HCT116 (cell line): ENCODE measurements around the gene DYNC2H1. TPM values are rescaled to one million over a fixed set of nuclear protein-coding genes. Genes with fewer than 3 reads are reported as not detected.

Source experiments
- ATAC-seq: fragments of 200-7000 bp; cut with Tn5 transposase; 2 replicates; pipeline ENCODE4 v1.9.1; 2020; ENCODE audit warnings: mild to moderate bottlenecking, moderate library complexity
- BruUV-seq: library from RNA; stranded (reverse); fragments of 400-500 nt; replicated peaks from 2 replicates; lab custom pipeline; 2021; lab: Mats Ljungman, UMichigan
- CTCF ChIA-PET: fragments of 300-600 bp; sonication (Branson Sonifier 250); formaldehyde crosslinking; loops from one replicate; lab custom pipeline; 2021; ENCODE audit warnings: antibody characterized with exemption; lab: Charles Lee
- POLR2A ChIA-PET: fragments of 300-600, 350-600 bp; sonication (Branson Sonifier 250); formaldehyde crosslinking; loops from one replicate; lab custom pipeline; 2021; ENCODE audit warnings: antibody characterized with exemption; lab: Charles Lee
- RAD21 ChIA-PET, 2 experiments: fragments of 300-600 bp; sonication (Branson Sonifier 250); formaldehyde crosslinking; loops; one replicate each; lab custom pipeline; 2023; ENCODE audit warnings: low total read pairs in 2 of 2; ENCODE audit not compliant: uncharacterized antibody in 2 of 2, unreplicated experiment in 2 of 2, low non-redundant PET in 1 of 2; lab: Charles Lee
- DNase-seq: peaks from one replicate; pipeline ENCODE4 v3.0.0-alpha.2; 2010; ENCODE audit warnings: low read depth, low spot score
- H2AFZ ChIP-seq: fragments of 200-600 bp; shearing (Covaris generic), sonication (generic); 2 replicates; pipeline ENCODE4 v1.6.1; 2017; ENCODE audit warnings: low read depth, mixed run types, mixed read lengths, antibody characterized with exemption, low read length; ENCODE audit not compliant: poor library complexity, severe bottlenecking
- H3K27ac ChIP-seq: 2 replicates; pipeline ENCODE4 v1.5.1; 2012; ENCODE audit warnings: low read depth, low read length
- H3K27me3 ChIP-seq: fragments of 200-600 bp; sonication (generic); 2 replicates; pipeline ENCODE4 v1.6.1; 2016; ENCODE audit warnings: mixed run types, low read length, mixed read lengths; ENCODE audit not compliant: insufficient read depth
- H3K36me3 ChIP-seq, 2 experiments: fragments of 200-500 bp in 1 of 2; fragments of 200-600 bp in 1 of 2; sonication (Bioruptor generic) in 1 of 2; sonication (generic) in 1 of 2; 2 replicates each; pipeline versions ENCODE4 v1.5.1 to v1.6.1; 2014 to 2016; ENCODE audit warnings: low read length in 2 of 2, inconsistent platforms in 1 of 2, mixed read lengths in 1 of 2, mixed run types in 1 of 2; ENCODE audit not compliant: insufficient read depth in 2 of 2, control insufficient read depth in 1 of 2
- H3K4me1 ChIP-seq, 2 experiments: fragments of 200-600 bp in 1 of 2; sonication (generic) in 1 of 2; 2 replicates each; pipeline versions ENCODE4 v1.5.1 to v1.6.1; 2012 to 2017; ENCODE audit warnings: low read length in 2 of 2, inconsistent platforms in 1 of 2, mild to moderate bottlenecking in 1 of 2, mixed read lengths in 1 of 2, mixed run types in 1 of 2, moderate library complexity in 1 of 2; ENCODE audit not compliant: insufficient read depth in 2 of 2, control insufficient read depth in 1 of 2
- H3K4me2 ChIP-seq: fragments of 200-600 bp; sonication (generic); 2 replicates; pipeline ENCODE4 v1.6.1; 2017; ENCODE audit warnings: mixed run types, low read length, mixed read lengths
- H3K4me3 ChIP-seq, 2 experiments: fragments of 200-600 bp in 1 of 2; sonication (generic) in 1 of 2; replicated peaks in 1 of 2; 2 replicates each; pipeline ENCODE4 v1.5.1; 2011 to 2016; ENCODE audit warnings: low read length in 2 of 2, control low read depth in 1 of 2, low read depth in 1 of 2, mild to moderate bottlenecking in 1 of 2, mixed read lengths in 1 of 2, mixed run types in 1 of 2
- H3K79me2 ChIP-seq: fragments of 200-600 bp; sonication (generic); 2 replicates; pipeline ENCODE4 v1.6.1; 2017; ENCODE audit warnings: mild to moderate bottlenecking, mixed run types, low read length, moderate library complexity, mixed read lengths; ENCODE audit not compliant: insufficient read depth
- H3K9ac ChIP-seq: fragments of 200-600 bp; sonication (generic); 2 replicates; pipeline ENCODE4 v1.6.1; 2016; ENCODE audit warnings: low read length, mixed read lengths
- H3K9me2 ChIP-seq: fragments of 200-600 bp; sonication (generic), shearing (Covaris generic); 2 replicates; pipeline ENCODE4 v1.6.1; 2017; ENCODE audit warnings: mixed run types, mild to moderate bottlenecking, moderate library complexity; ENCODE audit not compliant: insufficient read depth
- H3K9me3 ChIP-seq, 2 experiments: fragments of 200-500 bp in 1 of 2; fragments of 200-600 bp in 1 of 2; sonication (Bioruptor generic) in 1 of 2; sonication (generic) in 1 of 2; 2 replicates each; pipeline ENCODE4 v1.6.1; 2014 to 2017; ENCODE audit warnings: low read length in 2 of 2, mixed read lengths in 2 of 2, inconsistent platforms in 1 of 2, low read depth in 1 of 2, mild to moderate bottlenecking in 1 of 2, mixed run types in 1 of 2, moderate library complexity in 1 of 2; ENCODE audit not compliant: control insufficient read depth in 1 of 2, insufficient read depth in 1 of 2
- H4K20me1 ChIP-seq: fragments of 200-600 bp; sonication (generic), shearing (Covaris generic); 2 replicates; pipeline ENCODE4 v1.6.1; 2017; ENCODE audit warnings: mixed run types, mild to moderate bottlenecking, moderate library complexity; ENCODE audit not compliant: insufficient read depth
- CBX3 ChIP-seq: IDR thresholded peaks from 2 replicates; pipeline ENCODE4 v1.6.1; 2012; ENCODE audit warnings: low read depth
- EZH2 ChIP-seq: fragments of 200-600 bp; sonication (generic); IDR thresholded peaks from 2 replicates; pipeline ENCODE4 v1.6.1; 2017; ENCODE audit warnings: antibody characterized with exemption, mixed run types
- EZH2phosphoT487 ChIP-seq: fragments of 200-600 bp; IDR thresholded peaks from 2 replicates; pipeline ENCODE4 v1.6.1; 2018; ENCODE audit warnings: antibody characterized with exemption, borderline replicate concordance
- FOSL1 ChIP-seq: IDR thresholded peaks from 2 replicates; pipeline ENCODE4 v1.6.1; 2012; ENCODE audit warnings: low read depth
- JUND ChIP-seq: IDR thresholded peaks from 2 replicates; pipeline ENCODE4 v1.6.1; 2012
- POLR2A ChIP-seq: IDR thresholded peaks from 2 replicates; pipeline ENCODE4 v1.7.0; 2011; ENCODE audit warnings: borderline replicate concordance; ENCODE audit not compliant: insufficient read depth, insufficient read length; ENCODE audit errors: extremely low read depth
- SP1 ChIP-seq: IDR thresholded peaks from 2 replicates; pipeline ENCODE4 v1.6.1; 2012; ENCODE audit warnings: low read depth
- SRF ChIP-seq: IDR thresholded peaks from 2 replicates; pipeline ENCODE4 v1.6.1; 2012; ENCODE audit warnings: low read depth
- YY1 ChIP-seq: IDR thresholded peaks from 2 replicates; pipeline ENCODE4 v1.6.1; 2011; ENCODE audit warnings: low read length, low read depth, moderate library complexity, mild to moderate bottlenecking; ENCODE audit not compliant: insufficient replicate concordance; ENCODE audit errors: extremely low read depth
- ZFX ChIP-seq: fragments of 450-650 bp; IDR thresholded peaks from 2 replicates; pipeline ENCODE4 v1.6.1; 2017
- ZNF274 ChIP-seq: fragments of 200-500 bp; sonication (Bioruptor generic); IDR thresholded peaks from 2 replicates; pipeline ENCODE4 v1.6.1; 2014; ENCODE audit warnings: mild to moderate bottlenecking, low read depth, low read length, inconsistent platforms
- intact Hi-C: fragments of 100-400 bp; cut with micrococcal nuclease; formaldehyde crosslinking; loops from 2 replicates; pipeline ENCODE4 v1.10.0; 2022
- total RNA-seq: library from RNA; stranded (reverse); gene quantifications from one replicate; pipeline ENCODE4 v1.2.1, GENCODE V29; 2021; ENCODE audit not compliant: unreplicated experiment
- TF ChIP-seq, protein P1 (sequence below): IDR thresholded peaks from 2 replicates; pipeline ENCODE4 v1.6.1; 2011; ENCODE audit warnings: mild to moderate bottlenecking, low read length, moderate library complexity; ENCODE audit not compliant: insufficient replicate concordance; ENCODE audit errors: extremely low read depth
- TF ChIP-seq, protein P2 (sequence below), 3 experiments: fragments of 200-600 bp in 1 of 3; sonication (generic) in 1 of 3; IDR thresholded peaks in 2 of 3; conservative IDR thresholded peaks in 1 of 3; 2 replicates each; pipeline ENCODE4 v1.5.1; 2012 to 2017; ENCODE audit warnings: low read depth in 2 of 3, low read length in 2 of 3, antibody characterized with exemption in 1 of 3, borderline replicate concordance in 1 of 3, control low read depth in 1 of 3, mild to moderate bottlenecking in 1 of 3, mixed read lengths in 1 of 3, mixed run types in 1 of 3, moderate library complexity in 1 of 3; ENCODE audit not compliant: insufficient read depth in 1 of 3
- TF ChIP-seq, protein P3 (sequence below): IDR thresholded peaks from 2 replicates; pipeline ENCODE4 v1.6.1; 2012
- TF ChIP-seq, protein P4 (sequence below): IDR thresholded peaks from 2 replicates; pipeline ENCODE4 v1.6.1; 2012
- TF ChIP-seq, protein P5 (sequence below): IDR thresholded peaks from 2 replicates; pipeline ENCODE4 v1.6.1; 2012; ENCODE audit warnings: low read depth

DYNC2H1 gene
- total RNA-seq, 1 experiment from 2014 or later = 1.5 TPM

DNA sequence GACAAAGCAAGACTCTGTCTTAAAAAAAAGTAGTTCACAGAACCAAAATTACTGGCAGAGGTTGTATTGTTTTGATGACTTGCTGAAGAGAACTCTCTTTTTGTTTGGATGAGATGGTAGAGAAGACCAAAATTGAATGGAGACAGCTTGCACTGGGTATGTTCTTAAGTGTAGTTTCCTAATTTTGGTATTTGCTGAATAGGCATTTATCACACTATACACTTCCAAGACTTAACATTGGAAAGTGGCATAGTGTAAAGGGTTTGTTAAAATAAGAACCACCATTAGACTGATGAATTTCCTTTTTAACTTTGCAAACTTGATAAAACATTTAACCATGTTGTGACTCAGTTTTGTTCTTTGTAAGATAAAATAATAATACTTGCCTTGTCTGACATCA lies 11.9 kb upstream of the DYNC2H1 start:
- H3K9me2 ChIP-seq = no peaks in the 10 kb centered on the region
- CTCF ChIA-PET = no interaction called here
- POLR2A ChIA-PET = no interaction called here
- no peak overlapping the region for H3K4me3 ChIP-seq
- RAD21 ChIA-PET = no interaction called here
- H2AFZ ChIP-seq = no peak overlapping the region
- no peaks in the 10 kb centered on the region for H4K20me1 ChIP-seq
- peaks cover 0 to 7% of the 10 kb centered on the region in 2 experiments; a peak in 1 of 4 replicates for H3K4me1 ChIP-seq
- no peaks in the 10 kb centered on the region for H3K79me2 ChIP-seq
- no peaks in the 10 kb centered on the region for H3K36me3 ChIP-seq
- BruUV-seq = no TSS peak
- H3K27me3 ChIP-seq = no peaks in the 10 kb centered on the region
- H3K9me3 ChIP-seq = no peaks in the 10 kb centered on the region
- intact Hi-C loops = no loop called here
- TF ChIP-seq SRF (no peak), YY1 (no peak), ZNF274 (no peak), JUND (no peak), POLR2A (no peak), EZH2 (no peak), CBX3 (no peak), EZH2phosphoT487 (no peak), ZFX (no peak), SP1 (no peak), FOSL1 (no peak)
- TF ChIP-seq, protein P1, sequence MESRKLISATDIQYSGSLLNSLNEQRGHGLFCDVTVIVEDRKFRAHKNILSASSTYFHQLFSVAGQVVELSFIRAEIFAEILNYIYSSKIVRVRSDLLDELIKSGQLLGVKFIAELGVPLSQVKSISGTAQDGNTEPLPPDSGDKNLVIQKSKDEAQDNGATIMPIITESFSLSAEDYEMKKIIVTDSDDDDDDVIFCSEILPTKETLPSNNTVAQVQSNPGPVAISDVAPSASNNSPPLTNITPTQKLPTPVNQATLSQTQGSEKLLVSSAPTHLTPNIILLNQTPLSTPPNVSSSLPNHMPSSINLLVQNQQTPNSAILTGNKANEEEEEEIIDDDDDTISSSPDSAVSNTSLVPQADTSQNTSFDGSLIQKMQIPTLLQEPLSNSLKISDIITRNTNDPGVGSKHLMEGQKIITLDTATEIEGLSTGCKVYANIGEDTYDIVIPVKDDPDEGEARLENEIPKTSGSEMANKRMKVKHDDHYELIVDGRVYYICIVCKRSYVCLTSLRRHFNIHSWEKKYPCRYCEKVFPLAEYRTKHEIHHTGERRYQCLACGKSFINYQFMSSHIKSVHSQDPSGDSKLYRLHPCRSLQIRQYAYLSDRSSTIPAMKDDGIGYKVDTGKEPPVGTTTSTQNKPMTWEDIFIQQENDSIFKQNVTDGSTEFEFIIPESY = no peak
- TF ChIP-seq, protein P2, sequence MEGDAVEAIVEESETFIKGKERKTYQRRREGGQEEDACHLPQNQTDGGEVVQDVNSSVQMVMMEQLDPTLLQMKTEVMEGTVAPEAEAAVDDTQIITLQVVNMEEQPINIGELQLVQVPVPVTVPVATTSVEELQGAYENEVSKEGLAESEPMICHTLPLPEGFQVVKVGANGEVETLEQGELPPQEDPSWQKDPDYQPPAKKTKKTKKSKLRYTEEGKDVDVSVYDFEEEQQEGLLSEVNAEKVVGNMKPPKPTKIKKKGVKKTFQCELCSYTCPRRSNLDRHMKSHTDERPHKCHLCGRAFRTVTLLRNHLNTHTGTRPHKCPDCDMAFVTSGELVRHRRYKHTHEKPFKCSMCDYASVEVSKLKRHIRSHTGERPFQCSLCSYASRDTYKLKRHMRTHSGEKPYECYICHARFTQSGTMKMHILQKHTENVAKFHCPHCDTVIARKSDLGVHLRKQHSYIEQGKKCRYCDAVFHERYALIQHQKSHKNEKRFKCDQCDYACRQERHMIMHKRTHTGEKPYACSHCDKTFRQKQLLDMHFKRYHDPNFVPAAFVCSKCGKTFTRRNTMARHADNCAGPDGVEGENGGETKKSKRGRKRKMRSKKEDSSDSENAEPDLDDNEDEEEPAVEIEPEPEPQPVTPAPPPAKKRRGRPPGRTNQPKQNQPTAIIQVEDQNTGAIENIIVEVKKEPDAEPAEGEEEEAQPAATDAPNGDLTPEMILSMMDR (IDR thresholded peaks at IDR 0.05 in 2 of 3, conservative IDR thresholded peaks at IDR 0.05 in 1 of 3; ENCODE audit: borderline replicate concordance in 1 of 3, insufficient read depth in 1 of 3, low read depth in 2 of 3, low read length in 2 of 3) = no peak
- TF ChIP-seq, protein P3, sequence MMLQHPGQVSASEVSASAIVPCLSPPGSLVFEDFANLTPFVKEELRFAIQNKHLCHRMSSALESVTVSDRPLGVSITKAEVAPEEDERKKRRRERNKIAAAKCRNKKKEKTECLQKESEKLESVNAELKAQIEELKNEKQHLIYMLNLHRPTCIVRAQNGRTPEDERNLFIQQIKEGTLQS = no peak
- TF ChIP-seq, protein P4, sequence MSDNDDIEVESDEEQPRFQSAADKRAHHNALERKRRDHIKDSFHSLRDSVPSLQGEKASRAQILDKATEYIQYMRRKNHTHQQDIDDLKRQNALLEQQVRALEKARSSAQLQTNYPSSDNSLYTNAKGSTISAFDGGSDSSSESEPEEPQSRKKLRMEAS = no peak
- TF ChIP-seq, protein P5, sequence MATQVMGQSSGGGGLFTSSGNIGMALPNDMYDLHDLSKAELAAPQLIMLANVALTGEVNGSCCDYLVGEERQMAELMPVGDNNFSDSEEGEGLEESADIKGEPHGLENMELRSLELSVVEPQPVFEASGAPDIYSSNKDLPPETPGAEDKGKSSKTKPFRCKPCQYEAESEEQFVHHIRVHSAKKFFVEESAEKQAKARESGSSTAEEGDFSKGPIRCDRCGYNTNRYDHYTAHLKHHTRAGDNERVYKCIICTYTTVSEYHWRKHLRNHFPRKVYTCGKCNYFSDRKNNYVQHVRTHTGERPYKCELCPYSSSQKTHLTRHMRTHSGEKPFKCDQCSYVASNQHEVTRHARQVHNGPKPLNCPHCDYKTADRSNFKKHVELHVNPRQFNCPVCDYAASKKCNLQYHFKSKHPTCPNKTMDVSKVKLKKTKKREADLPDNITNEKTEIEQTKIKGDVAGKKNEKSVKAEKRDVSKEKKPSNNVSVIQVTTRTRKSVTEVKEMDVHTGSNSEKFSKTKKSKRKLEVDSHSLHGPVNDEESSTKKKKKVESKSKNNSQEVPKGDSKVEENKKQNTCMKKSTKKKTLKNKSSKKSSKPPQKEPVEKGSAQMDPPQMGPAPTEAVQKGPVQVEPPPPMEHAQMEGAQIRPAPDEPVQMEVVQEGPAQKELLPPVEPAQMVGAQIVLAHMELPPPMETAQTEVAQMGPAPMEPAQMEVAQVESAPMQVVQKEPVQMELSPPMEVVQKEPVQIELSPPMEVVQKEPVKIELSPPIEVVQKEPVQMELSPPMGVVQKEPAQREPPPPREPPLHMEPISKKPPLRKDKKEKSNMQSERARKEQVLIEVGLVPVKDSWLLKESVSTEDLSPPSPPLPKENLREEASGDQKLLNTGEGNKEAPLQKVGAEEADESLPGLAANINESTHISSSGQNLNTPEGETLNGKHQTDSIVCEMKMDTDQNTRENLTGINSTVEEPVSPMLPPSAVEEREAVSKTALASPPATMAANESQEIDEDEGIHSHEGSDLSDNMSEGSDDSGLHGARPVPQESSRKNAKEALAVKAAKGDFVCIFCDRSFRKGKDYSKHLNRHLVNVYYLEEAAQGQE = no peak
- no peak for ATAC-seq
- no peak overlapping the region for H3K9ac ChIP-seq
- no peak for DNase-seq
- no peak overlapping the region for H3K4me2 ChIP-seq
- no peak overlapping the region for H3K27ac ChIP-seq
